Kidney capillary endothelial cell (primary cell): ENCODE measurements around the gene NOL4L.
"Not testable (repeated sequence)": the region's sequence is repeated elsewhere in the genome, so short reads cannot be mapped to it uniquely, and the experiment has no call there.

ENCODE experiments used
- DNase-seq: peaks from one replicate; pipeline ENCODE4 v3.0.0-alpha.2; 2018; ENCODE audit warnings: low spot score

The NOL4L gene

GRCh38 chr20:32421290-32421689, 163.8 kb downstream of the NOL4L start:
- no peak for DNase-seq

- no peak for DNase-seq
Observed at GRCh38 chr20:32418376-32418775, 166.8 kb downstream of the NOL4L start.

- no peak for DNase-seq
Observed at GRCh38 chr20:32416206-32416605, 168.9 kb downstream of the NOL4L start.

GRCh38 chr20:32415494-32415893, 169.6 kb downstream of the NOL4L start:
- DNase-seq: no peak

GRCh38 chr20:32411955-32412706, 173.0 kb downstream of the NOL4L start:
- DNase-seq: no peak

DNA sequence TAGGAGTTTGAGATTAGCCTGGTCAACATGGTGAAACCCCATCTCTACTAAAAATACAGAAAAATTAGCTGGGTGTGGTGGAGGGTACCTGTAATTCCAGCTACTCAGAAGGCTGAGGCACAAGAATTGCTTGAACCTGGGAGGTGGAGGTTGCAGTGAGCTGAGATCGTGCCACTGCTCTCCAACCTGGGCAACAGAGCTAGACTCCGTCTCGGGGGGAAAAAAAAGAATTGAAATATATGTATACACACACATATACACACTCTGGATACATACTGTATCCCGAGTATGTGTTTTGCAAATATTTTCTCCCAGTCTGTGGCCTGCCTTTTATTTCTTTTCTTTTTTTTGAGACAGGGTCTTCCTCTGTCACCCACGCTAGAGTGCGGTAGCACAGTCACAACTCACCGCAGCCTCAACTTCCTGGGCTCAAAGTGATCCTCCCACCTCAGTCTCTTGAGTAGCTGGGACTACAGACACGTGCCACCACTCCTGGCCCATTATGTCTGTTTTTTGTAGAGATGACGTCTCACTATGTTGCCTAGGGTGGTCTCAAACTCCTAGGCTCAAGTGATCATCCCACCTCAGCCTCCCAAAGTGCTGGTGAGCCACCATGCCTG, 177.9 kb downstream of the NOL4L start:
- DNase-seq: not testable (repeated sequence)

DNA sequence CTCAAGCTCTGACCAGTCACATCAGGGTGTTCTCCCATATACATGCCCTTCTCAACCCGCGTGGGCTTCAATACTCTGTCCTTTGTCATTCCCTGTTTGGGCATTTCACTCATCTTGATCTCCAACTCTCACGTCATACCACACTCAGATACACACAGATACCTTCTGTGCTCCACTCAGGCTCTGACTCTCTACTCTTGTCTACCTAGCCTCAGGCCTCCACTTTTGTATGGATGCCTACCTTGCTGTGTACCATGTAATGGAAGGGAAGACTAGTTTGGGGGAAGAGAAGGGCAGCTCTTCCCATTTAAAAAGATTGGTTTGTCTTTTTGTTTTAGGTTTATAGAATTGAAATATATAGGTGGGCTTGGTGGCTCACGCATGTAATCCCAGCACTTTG, 178.4 kb downstream of the NOL4L start:
- no peak for DNase-seq

GRCh38 chr20:32404017-32404416, 181.1 kb downstream of the NOL4L start:
- no peak for DNase-seq

- DNase-seq: no peak
Observed at GRCh38 chr20:32400476-32400875, 184.7 kb downstream of the NOL4L start.

DNA sequence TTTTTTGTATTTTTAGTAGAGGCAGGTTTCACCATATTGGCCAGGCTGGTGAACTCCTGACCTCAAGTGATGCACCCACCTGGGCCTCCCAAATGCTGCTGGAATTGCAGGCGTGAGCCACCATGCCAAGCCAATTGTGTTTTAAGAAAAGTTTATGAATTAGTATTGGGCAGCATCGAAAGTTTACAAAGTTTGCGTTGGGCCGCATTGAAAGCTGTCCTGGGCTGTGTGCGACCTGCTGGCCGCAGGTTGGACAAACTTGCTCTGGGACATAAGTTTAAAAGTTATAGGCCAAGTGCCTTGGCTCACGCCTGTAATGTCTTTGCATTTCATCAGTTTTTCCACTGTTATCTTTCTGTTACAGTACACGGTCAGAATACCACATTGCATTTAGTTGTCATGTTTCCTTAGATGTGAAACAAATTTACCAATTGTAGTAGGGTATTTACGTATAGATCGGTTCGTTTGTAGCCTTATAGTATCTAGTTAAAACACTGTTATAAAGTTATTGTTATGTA, 187.5 kb downstream of the NOL4L start:
- no peak for DNase-seq

DNA sequence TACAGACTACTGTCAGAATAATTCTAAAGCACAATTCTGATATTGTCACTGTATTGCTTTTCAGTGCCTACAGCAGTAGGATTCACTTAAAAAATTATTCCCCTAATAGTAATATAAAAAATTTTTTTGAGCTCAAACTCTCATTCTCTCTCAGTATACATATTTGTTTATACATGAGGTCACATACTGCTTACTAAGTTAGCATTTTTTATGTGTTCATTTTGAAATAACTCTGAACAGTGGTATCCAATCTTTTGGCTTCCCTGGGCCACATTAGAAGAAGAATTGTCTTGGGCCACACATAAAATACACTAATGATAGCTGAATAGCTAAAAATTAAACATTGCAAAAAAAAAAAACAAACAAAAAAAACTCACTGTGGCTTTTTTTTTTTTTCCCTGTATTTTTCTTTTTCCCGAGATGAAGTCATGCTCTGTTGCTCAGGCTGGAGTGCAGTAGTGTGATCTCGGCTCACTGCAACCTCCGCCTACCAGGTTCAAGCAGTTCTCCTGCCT, 188.4 kb downstream of the NOL4L start:
- DNase-seq: no peak

GRCh38 chr20:32395066-32395465, 190.1 kb downstream of the NOL4L start:
- DNase-seq: no peak
